ENCODE results near the gene ENO1.

The ENO1 gene

DNA sequence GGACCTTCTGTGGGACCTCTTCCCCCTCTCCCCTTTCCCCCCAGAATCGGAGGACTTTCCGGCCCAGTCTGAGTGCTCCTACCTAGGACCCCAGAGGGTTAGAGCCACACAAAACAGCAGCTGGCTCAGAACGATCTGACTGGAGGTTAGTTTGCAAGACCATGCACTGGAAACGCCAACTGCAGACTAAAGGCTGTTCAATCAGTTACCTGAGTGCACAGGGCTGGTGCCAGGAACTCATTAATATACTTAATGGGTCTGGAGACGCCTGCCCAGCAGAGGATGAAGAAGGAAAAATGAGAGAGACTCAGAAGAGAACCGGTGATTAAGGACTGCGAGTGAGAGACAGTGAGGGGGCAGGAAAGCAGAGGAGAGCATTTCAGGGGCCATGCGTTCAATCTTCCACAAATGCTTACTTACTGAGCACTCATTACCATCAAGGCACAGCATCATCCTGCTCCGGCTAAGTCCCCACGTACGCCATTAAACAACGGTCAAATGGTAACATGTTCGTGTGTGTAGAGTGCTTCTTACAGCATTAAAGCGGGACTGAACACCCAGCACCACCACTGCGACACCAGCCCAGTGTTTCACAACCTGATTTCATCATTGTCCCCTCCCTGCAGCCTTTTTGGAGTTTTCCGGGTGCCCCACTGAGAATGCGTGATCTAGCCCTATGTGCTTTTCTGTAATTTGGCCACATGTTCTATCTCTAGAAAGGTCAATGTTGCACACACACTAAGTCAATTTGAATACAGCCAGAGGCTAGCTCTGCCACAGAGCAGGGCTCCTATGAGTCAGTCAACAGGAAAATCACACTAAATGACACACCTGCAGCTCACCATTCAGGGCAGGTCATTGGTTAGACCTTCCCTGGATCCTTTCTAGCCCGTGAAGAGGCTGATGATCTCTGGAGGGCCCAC lies 7.6 kb downstream of the ENO1 start:
- DNase-seq (ENCODE audit: low read depth): no peak

DNA sequence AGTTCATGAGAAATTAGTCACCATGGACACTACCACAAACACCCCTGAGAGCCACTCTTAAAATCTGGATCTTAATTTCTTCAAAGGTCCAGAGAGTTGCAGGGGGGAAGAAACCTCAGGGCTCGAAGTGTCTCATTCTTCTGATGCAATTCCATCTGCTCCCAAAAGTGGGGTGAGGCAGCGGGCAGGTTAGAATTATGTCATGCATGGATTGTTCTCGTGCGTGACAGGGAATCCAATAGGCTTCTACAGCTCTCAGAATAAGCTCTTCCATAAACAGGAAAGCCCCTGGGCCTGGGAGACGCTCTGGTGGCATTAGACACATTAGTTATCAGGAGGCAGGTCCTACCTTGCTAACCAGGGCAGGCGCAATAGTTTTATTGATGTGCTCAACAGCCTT lies 8.4 kb downstream of the ENO1 start:
- DNase-seq (ENCODE audit: low read depth): no peak

DNA sequence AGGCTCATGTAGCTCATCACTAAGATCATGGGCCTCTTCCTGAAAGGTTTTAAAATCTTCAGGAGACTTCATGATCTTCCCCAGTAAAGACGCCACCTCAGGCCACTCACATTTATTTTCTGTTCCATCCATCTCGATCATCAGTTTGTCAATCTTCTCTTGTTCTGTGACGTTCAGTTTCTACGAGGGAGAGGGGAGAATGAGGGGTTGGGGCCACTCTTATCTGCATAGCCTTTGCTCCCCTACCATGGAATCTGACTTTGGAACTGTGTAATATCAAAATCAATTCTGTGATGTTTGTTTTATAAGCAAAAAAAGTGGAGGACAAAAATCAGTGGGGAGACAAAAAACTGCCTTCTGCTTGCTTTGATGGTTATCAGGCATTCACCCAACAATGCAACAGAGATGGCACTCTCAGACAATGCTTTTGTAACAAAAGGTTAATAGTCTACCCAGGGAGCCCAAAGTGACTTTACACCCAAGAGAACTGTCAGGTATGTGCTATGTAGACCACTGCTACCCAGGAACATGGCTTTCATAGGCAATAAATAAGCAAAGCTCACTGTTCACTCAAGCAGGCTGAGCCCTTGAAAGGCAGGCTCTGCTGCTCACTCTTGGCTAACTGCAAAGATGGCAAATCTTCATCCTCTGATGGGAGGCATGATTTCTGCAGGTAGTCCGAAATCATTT lies 10.5 kb downstream of the ENO1 start:
- no peak for DNase-seq (ENCODE audit: low read depth)

DNA sequence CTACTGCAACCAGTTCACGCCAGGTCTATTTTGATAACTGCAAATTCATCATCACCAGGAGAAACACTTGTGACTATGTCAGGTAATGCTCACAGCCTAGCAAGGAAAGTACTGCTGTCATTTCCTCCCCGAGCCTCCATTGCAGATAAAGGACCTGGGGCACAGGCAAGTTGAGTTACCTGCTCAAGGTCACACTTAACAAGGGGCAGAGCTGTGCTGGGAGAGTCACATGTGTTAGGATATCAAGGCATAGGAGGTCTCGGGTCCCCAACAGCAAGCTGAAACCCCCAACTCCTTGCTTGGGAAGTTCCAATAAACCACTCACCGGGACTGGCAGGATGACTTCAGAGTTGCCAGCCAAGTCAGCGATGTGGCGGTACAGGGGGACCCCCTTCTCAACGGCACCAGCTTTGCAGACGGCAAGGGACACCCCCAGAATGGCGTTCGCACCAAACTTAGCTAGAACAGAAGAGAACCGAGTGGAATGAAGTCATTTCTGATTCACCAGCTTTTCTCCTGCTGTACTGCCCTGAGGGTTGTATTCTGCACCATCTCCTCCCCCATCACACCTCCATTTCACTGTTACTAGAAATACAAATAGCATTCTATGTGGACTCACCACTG lies 11.6 kb downstream of the ENO1 start:
- DNase-seq (ENCODE audit: low read depth): no peak

DNA sequence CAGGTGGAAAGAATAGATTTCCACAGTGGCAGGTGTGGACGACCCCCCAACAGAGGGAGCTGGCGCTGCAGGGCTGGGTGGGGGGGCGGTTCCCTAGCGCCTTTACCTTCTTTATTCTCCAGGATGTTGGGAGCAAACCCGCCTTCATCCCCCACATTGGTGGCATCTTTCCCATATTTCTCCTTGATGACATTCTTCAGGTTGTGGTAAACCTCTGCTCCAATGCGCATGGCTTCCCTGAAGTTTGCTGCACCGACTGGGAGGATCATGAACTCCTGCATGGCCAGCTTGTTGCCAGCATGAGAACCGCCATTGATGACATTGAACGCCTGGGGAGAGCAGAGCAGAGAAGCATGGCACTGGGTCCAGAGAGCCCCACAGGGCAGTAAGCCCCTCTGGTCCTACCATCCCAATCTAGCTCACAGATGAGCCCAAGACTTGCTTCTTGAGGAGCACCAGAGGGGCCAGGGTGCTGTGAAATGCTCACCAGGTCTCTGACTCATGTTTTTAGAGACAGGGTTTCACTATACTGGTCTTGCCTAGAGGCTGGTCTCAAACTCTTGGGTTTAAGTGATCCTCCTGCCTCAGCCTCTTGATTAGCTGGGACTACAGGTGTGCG lies 12.2 kb downstream of the ENO1 start:
- DNase-seq (ENCODE audit: low read depth): no peak

DNA sequence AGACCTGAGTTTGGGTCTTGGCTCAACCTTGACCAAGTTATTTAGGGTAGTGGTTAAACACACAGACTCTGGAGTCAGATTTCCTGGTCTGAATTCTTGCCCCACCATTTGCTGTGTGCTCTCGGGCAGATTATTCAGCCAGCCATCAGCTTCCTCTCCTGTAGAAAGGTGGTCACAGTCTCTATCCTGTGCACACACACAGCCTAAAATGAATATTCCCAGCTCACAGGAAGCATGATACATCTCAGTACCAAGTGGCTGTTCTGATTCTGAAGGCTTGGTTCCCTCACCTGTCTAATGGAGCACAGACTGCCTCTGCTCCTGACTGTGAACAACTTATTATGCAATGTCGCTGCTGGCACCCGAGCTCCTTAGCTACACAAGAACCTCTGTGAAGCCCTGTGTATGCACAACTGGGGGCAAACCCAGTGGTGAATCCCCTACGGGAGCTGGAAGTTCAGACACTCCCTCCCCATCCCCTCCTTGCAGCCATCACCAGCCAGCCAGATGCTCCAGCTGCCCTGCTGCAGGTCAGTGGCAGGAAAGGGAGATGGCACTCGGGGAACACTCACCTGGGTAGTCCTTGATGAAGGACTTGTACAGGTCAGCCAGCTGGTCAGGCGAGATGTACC lies 13.7 kb downstream of the ENO1 start:
- DNase-seq (ENCODE audit: low read depth): no peak

DNA sequence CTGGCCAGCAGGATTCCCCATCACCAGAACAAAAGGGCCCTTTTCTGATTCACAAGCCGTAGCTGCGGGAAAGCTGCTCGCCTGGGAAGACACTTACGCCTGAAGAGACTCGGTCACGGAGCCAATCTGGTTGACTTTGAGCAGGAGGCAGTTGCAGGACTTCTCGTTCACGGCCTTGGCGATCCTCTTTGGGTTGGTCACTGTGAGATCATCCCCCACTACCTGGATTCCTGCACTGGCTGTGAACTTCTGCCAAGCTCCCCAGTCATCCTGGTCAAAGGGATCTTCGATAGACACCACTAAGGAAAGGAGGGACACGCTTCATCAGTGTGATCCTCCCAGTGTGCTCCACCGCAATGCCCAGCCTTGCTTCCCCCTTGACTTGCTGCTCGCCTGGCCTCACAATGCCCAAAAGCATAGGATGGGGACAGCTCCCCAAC lies 14.7 kb downstream of the ENO1 start:
- no peak for DNase-seq (ENCODE audit: low read depth)

DNA sequence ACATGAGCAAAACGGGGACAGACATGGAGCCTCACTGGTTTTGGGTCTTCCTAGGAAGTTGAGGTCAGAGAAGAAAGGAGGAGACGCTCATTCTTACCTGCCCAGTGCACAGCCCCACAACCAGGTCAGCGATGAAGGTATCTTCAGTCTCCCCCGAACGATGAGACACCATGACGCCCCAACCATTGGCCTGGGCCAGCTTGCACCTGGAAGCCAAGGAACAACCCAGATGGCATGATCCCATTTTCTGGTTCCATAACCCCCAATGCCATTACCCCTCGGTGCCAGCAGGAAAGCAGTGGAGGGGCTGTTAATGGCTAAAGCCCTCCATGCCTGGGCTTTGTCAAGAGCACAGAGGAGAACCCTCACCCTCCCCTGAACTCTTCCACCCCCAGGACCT lies 15.3 kb downstream of the ENO1 start:
- no peak for DNase-seq (ENCODE audit: low read depth)

DNA sequence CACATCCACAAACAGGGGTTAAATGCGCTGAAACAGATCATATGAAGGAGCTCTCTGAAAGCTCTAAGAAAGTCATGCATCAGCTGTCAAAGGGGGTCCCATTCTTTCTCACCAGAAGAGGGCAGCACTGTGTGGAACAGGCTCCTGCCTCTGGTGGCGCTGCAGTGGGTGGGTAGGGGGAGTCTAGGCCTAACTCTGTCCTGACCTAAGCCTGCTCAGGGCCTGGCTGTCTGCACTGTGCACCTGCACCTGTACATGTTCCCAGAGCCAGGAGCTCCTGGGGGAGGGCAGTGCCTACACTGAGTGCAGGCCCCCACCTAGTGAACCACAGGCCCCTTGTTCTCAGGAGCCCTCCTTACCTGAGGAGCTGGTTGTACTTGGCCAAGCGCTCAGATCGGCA lies 16.0 kb downstream of the ENO1 start:
- no peak for DNase-seq (ENCODE audit: low read depth)

DNA sequence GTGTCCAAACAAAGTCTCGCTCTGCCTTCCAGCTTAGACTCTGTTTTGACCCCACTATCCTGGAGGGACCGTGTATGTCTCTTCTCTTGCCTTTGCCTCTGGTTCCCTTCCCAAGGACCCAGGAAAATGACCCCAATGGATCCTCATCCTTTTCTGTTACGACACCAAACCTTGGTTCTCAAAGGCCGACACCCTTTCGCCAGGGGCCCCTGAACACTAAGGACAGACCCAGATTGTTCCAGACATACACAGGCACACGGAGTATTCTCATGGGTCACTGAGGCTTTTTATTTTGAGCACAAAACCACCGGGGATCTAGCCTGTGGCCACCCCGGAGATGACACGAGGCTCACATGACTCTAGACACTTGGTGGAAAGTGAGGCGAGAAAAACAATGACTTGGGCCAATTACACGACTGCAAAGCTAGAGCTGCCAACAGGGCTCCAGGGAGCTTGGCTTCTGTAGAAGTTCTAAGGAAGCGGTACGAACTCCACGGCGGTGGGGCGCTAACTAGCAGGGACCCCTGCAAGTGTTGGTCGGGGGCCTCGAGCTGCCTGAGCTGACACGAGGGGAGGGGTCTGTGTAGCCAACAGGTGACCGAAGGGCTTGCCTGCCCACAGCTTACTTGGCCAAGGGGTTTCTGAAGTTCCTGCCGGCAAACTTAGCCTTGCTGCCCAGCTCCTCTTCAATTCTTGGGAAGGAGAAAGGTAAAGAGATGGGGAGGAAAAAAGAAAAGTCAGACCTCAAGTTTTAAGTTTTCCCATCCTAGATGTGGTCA lies 17.6 kb downstream of the ENO1 start:
- DNase-seq (ENCODE audit: low read depth): no peak

DNA sequence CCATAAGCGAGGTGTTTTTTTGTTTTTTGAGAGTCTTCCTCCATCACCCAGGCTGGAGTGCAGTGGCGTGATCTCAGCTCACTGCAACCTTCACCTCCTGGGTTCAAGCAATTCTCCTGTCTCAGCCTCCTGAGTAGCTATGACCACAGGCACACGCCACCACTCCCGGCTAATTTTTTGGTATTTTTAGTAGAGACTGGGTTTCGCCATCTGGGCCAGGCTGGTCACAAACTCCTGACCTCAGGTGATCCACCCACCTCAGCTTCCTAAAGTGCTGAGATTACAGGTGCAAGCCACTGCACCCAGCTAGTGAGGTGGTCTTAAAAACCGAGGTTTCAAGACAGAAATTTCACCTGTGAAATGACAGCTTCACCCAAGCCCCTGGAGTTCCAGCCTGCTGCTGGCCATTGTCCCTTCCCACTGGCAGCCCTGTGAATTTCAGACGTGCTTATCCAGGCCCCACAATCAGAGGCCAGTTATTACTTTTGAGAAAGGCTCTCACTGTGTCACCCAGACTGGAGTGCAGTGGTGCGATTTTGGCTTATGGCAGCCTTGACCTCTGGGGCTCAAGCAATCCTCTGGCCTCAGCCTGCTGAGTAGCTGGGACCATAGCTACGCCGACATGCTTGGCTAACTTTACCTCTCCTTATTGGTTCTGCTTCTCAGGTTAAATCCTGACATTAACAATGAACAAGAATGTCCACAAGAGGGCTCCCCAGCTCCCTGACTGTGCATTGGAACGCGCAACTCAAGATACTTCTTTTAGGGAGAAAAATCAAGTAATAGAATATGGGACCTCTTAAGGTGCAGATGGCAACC lies 19.4 kb downstream of the ENO1 start:
- DNase-seq (ENCODE audit: low read depth): no peak

DNA sequence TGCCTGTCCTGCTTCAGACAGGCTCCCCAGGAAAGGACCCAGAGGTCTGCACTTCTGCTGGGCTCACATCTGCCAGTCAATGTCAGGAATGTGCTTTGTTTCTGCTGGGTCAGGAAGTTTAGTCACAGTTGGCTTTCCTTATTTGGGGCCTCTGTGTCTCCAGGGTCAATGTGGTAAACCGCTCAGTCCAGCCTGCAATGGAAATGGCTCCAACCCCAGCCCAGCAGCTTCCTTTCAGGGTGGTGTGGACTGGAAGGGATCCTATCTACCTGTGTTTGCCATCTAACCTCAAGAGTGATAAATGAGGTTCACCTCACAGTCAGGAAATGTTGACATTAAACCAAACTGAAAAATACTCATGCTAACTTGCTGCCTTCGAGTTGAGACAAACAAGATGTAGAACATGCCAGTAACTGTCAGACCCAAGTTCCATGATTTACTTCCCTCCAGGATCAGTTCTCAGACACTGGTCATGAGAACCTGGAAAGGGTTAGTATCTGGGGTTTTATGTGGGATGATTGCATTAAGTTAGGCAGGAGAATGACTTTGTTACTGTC lies 20.3 kb downstream of the ENO1 start:
- DNase-seq (ENCODE audit: low read depth): no peak

DNA sequence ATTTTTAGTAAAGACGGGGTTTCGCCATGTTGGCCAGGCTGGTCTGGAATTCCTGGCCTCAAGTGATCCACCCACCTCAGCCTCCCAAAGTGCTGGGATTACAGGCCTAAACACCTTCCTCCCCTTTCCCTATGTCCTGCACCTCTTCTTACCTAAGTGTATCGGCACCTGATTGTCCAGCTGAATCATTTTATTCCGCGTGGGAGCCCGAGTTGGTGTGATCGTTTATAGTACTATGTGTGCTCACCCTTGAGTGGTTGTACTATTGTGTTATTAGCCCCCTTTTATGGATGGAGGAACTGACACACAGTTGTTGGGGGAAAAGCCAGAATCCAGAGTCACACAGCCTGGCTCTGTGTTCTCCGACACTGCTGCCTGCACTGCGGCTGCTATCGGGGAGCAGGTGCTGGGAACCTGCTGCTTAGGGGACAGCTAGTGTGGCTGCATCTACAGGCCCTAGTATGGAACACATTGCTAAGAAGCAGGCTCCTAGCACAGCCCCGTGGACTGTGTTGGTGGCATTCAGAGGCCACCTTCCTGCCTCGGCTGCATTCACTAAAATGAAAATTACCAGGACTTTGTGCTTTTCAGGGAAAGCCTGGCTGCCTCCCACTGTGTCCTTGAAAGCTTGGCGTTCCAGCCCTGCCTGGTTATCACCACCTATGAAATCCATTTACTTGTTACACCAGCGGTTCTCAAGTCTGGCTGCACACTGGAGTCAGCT lies 21.6 kb downstream of the ENO1 start:
- no peak for DNase-seq (ENCODE audit: low read depth)

DNA sequence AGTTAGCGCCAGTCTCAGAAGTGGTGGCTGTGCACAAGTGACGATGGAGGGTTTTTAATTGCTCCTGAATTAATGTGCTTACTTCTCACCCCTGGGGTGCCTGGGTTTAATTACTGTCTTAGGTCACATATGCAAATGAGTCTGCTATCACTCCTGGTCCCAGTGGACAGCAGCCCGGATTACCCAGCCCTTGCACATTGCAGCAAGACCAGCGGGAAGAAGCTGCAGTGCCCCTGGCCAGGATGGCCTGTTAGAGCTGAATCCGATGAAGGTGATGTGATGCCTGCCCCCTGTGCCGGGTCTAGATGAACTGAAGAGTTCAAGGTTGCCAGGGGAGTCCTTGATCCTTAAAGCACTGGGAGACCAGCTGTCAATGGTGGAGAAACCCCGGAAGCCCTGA lies 24.2 kb downstream of the ENO1 start:
- no peak for DNase-seq (ENCODE audit: low read depth)

DNA sequence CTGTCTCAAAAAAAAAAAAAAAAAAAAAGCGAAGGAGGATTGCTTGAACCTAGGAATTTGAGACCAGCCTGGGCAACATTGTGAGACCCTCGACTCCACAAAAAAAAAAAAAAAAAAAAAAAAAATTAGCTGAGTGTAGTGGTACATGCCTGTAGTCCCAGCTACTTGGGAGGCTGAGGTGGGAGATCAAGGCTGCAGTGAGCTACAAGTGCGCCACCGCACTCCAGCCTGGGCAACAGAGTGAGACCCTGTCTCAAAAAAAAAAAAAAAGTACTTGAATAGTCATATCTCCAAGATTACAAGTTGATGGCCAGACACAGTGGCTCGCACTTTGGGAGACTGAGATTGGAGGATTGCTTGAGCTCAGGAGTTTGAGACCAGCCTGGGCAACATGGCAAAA lies 27.4 kb downstream of the ENO1 start:
- no peak for DNase-seq (ENCODE audit: low read depth)

DNA sequence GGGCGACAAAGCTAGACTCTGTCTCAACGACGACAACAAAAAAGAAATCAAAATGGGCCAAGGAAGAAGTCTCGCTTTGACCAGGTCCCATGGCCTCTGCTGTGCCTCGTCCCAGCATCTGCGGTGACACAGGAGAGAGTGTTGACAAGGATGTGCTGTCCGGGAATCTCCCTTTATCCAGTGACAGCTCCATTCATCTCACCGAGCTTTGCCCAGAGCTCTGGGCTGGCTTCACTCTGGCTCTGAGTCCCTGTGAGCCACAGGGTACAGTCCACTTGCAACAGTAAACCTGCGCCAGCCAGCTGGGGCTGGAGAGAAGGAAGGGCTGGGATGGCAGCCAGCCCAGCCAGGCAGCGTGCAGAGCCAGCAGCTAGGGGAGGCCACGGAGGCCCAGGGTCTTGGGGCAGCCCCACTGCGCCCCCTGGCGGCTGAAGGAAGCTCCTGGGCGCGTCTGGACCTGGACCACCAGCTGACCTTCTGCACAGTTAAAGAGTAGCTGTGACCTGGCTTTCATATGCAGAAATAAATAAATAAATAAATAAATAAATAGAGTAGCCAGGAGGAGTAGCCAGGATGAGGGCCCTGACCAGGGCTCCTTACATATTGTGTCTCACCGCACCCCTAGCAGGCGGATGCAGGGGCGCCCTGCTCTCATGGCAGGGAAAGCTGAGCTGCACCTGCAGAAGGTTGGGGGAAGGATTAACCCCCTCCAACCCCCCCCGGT lies 29.7 kb downstream of the ENO1 start:
- DNase-seq (ENCODE audit: low read depth): peak; percentile 62

DNA sequence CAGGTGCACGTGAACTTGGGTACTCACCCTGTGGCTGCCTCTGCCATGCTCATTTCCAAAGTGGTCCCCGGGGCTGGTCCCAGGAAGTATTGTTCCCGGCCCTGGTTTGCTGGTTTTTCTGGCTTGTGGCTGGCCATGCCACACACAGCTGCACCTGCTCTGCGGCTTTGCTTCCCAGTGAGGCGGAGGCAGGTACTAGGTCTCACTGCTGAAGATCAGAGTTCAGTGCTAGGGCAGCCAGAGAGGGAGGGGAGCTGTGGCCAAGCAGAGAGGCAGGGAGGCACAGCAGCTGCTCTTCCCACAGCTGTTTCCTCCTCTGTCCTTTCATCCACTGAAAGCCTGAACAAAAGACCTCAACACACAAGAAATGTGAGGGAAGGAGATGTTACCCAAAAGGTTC lies 30.5 kb downstream of the ENO1 start:
- DNase-seq (ENCODE audit: low read depth): no peak

DNA sequence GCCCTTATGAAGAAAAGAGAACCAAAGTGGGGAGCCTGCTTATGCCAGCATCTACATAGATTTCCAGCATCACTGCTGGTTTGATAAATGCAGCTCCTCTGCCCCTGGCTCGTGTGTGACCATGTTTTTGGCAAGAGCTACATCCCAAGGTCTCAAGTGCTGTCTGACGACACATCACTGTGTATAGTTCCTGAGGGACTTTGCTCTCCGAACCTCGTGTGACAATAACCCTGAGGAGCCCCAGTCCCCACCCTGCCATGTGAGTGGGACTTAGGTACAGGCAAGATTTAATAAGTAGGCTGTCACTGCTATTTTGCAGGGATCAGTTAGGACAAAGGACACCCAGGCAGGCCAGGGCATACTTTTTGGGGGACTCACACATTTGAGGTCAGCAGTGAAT lies 32.2 kb downstream of the ENO1 start:
- DNase-seq (ENCODE audit: low read depth): no peak

Measured in activated T-helper 9 cell treated with anti-CD3 and anti-CD28 coated beads, Interleukin-2, amount 50 U/mL, for 16 hours (primary cell).